ENCODE measurements around the gene ATP2A2.

DNA sequence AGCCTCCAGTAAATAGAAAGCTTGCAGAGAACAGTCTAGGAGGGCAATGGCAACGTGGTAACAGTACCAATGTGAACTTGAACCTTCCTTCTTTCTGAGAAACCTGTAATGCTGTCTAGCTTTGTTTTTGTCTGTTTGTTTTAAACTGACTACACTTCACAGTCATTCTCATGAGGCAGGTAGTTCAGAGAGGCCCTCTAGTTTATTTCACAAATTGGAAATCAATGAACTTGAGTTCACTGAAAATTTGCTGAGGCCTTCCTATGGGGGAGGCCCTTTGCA is 2.9 kb upstream of the ATP2A2 start:
- TF ChIP-seq, protein P1, sequence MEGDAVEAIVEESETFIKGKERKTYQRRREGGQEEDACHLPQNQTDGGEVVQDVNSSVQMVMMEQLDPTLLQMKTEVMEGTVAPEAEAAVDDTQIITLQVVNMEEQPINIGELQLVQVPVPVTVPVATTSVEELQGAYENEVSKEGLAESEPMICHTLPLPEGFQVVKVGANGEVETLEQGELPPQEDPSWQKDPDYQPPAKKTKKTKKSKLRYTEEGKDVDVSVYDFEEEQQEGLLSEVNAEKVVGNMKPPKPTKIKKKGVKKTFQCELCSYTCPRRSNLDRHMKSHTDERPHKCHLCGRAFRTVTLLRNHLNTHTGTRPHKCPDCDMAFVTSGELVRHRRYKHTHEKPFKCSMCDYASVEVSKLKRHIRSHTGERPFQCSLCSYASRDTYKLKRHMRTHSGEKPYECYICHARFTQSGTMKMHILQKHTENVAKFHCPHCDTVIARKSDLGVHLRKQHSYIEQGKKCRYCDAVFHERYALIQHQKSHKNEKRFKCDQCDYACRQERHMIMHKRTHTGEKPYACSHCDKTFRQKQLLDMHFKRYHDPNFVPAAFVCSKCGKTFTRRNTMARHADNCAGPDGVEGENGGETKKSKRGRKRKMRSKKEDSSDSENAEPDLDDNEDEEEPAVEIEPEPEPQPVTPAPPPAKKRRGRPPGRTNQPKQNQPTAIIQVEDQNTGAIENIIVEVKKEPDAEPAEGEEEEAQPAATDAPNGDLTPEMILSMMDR (IDR thresholded peaks at IDR 0.05), result no peak
- no peak for TF ChIP-seq POLR2A (IDR thresholded peaks at IDR 0.05)

Data from heart left ventricle (tissue), 13 donors.